ENCODE results near the gene PSMA6. TPM values are rescaled to one million over a fixed set of nuclear protein-coding genes. Genes with fewer than 3 reads are reported as not detected.
"Not testable (repeated sequence)": the region's sequence is repeated elsewhere in the genome, so short reads cannot be mapped to it uniquely, and the experiment has no call there.

The PSMA6 gene
- total RNA-seq, 1 experiment from 2014 or later, result 410 TPM

- in situ Hi-C loops (cut with HindIII; ENCODE audit: low pct_unique_long_range_greater_than_20kb, low sequenced_read_pairs), result no loop called here
- no peak for DNase-seq (ENCODE audit: low read depth)
Observed at GRCh38 chr14:35303149-35303935, 11.2 kb downstream of the PSMA6 start.

DNA sequence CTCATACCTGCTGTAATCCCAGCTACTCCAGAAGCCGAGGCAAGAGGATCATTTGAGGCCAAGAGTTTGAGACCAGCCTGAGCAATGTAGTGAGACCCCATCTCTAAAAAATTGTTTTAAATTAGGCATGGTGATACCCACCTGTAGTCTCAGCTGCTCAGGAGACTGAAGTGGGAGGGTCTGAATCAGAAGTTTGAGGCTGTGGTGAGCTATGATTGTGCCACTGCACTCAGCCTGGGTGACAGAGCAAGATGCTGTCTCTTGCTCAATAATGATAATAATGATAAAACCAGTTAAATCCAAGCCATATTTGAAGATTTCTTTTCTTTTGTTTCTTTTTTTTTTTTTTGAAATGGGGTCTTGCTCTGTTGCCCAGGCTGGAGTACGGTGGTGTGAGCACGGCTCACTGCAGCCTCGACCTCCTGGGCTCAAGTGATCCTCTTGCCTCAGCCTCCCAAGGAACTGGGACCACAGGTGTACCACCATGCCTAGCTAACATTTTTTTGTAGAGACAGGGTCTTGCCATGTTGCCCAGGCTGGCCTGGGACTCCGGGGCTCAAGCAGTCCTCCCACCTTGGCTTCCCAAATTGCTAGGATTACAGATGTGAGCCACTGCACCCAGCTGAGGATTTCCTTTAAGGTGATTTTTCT is 12.8 kb downstream of the PSMA6 start:
- in situ Hi-C loops (cut with HindIII; ENCODE audit: low pct_unique_long_range_greater_than_20kb, low sequenced_read_pairs), result no loop called here
- no peak for DNase-seq (ENCODE audit: low read depth)

DNA sequence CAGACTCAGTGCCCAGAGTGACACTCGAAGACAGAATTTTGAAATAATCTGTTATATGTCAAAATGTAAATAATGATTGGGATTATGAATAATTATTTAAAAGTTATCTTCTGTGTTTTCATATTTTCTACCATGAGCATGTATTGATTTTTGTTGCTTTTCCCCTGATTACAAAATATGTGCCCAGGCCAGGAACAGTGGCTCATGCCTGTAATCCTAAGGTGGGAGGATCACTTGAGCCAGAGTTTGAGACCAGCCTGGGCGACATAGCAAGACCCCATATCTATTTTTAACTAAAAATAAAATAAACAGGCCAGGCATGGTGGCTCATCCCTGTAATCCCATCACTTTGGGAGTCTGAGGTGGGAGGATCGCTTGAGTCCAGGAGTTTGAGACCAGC is 13.5 kb downstream of the PSMA6 start:
- in situ Hi-C loops (cut with HindIII; ENCODE audit: low pct_unique_long_range_greater_than_20kb, low sequenced_read_pairs), result no loop called here

DNA sequence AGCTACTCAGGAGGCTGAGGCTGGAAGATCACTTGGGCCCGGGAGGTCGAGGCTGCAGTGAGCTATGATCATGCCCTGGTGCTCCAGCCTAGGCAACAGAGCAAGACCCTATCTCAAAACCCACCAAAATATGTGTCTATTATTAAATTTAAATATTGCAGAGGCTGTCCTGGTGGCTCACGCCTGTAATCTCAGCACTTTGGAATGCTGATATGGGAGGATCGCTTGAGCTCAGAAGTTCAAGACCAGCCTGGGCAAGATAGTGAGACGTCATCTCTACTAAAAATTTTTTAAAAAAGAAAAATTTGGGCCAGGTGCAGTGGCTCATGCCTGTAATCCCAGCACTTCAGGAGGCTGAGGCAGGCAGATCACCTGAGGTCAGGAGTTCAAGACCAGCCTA is 13.9 kb downstream of the PSMA6 start:
- DNase-seq (ENCODE audit: low read depth), result no peak

More for the DNA sequence above, 13.5 kb downstream of the PSMA6 start:
- DNase-seq (ENCODE audit: low read depth), result no peak

GRCh38 chr14:35317820-35318219 is 25.6 kb downstream of the PSMA6 start:
- in situ Hi-C loops (cut with HindIII; ENCODE audit: low pct_unique_long_range_greater_than_20kb, low sequenced_read_pairs), result no loop called here
- no peak for DNase-seq (ENCODE audit: low read depth)

More for the DNA sequence above, 13.9 kb downstream of the PSMA6 start:
- in situ Hi-C loops (cut with HindIII; ENCODE audit: low pct_unique_long_range_greater_than_20kb, low sequenced_read_pairs), result no loop called here

GRCh38 chr14:35319509-35319908 is 27.3 kb downstream of the PSMA6 start:
- DNase-seq (ENCODE audit: low read depth), result no peak
- in situ Hi-C loops (cut with HindIII; ENCODE audit: low pct_unique_long_range_greater_than_20kb, low sequenced_read_pairs), result no loop called here

DNA sequence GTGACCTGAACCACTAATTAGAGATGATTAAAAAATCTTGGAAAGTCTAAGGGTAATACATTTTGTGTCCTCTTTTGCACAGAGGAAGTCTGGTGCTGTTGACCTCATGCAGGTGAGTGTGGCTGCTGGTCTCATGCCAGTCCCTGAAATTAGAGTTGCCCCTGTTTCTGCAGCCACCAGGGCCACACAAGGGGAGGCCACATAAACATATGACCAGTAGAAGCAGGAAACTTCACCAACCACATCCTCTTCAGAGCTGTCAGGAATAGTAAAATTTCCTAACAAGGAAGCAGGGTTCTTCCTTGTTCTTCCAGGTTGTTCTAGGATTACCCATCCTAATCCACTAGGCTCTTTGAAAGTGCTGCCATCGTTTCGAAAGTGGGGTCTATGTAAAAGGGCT is 28.3 kb downstream of the PSMA6 start:
- in situ Hi-C loops (cut with HindIII; ENCODE audit: low pct_unique_long_range_greater_than_20kb, low sequenced_read_pairs), result no loop called here

GRCh38 chr14:35326375-35326774 is 34.2 kb downstream of the PSMA6 start:
- DNase-seq (ENCODE audit: low read depth), result no peak
- in situ Hi-C loops (cut with HindIII; ENCODE audit: low pct_unique_long_range_greater_than_20kb, low sequenced_read_pairs), result no loop called here

More for the DNA sequence above, 28.3 kb downstream of the PSMA6 start:
- DNase-seq (ENCODE audit: low read depth), result no peak

DNA sequence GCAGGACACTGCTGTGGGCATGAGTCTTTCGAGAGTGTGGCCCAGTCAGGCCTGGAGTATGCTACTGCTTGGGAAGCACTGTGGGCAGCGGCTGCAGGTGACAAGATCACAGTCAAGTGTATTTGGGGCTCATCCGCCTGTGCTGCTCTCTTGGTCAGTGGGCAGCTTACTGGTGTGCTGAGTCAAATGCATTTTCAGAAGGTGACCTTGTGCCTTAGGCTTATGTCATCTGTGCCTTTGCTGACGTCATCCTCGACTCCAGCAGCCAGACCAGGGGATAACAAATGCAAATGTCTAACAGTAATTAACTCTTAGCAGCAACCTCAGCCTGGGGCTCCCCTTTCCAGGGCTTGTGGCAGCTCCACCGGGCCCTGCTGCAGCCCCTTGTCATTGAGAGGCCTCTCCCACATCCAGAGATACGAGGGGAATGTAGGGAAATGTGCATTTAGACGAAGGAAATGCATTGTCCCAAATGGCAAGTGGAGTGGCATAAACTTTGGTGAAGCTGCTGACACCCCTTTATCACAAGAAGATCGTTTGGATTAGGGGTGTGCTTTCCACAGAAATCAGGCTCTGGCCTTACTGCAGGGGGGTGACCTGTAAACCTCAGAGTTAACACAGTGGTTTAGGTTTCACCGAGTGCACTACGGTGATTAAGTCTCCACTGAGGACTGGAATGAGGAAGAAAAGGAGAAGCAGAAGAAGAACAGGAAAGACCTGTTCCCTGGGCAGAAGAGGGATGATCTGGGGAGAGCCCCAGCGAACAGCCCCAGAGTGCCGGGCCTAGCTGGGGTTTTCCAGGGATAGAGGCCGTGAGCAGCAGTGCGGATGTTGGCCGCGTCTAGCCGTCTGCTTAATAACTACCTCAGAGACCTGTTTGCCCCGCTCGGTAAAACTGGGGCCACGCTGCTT is 39.7 kb downstream of the PSMA6 start:
- peak; percentile 24 for DNase-seq (ENCODE audit: low read depth)
- in situ Hi-C loops (cut with HindIII; ENCODE audit: low pct_unique_long_range_greater_than_20kb, low sequenced_read_pairs), result no loop called here

DNA sequence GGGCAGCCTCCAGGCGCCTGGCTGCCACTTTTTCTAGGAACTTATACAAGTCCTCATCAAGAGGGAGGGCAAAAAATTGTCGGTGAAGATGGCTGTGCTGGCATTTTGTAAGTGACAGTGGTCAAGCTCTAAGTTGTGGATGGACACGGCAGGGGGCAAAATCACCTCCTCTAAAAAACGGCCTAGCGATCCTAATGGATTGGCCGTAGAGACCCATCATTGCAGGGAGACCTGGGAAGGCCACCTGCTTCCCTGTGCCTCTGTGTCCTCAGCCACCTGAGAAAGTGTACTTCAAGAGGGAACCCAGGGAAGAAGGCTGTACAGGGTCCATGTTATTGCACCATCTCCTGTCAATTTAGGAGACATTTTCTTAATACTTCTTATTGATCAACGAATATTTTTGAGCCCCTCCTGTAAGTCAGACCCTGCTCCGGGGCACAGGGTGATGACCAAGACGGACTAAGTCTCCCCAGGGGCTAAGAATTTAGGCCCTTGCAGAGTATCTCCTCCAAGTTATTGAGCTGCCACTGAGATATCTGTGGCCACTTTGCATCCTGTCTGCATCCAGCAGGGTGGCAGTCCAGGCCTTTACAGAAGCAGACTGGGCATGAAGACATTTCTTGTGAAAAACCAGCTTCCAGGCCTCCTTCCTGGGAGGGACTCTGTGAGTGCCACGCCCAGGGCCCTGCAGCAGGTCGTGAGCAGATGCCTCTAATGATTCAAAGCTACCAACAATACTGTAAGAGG is 40.5 kb downstream of the PSMA6 start:
- DNase-seq (ENCODE audit: low read depth), result peak; percentile 40
- in situ Hi-C loops (cut with HindIII; ENCODE audit: low pct_unique_long_range_greater_than_20kb, low sequenced_read_pairs), result no loop called here

DNA sequence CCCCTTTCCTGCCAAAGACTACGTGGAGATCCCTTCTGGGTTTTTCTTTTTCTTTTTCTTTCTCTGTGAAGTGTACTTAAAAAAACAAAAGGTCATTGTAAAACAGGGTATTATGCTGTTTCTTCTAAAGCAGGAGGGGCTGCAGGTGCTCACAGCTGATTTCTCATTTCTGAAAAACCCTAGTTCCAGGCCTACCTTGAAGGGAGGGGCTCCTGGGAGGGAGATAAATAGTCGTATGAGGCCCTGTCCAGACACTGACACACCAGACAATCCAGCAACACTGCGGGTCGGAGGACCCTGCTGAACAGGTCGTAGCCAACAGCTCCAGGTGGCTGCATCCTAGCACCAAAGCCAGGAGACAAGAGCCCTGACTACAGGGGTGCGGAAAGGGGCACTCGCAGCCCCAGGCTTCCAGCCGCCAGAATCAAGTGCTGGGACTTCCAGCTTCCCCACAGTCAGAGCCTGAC is 41.1 kb downstream of the PSMA6 start:
- in situ Hi-C loops (cut with HindIII; ENCODE audit: low pct_unique_long_range_greater_than_20kb, low sequenced_read_pairs), result no loop called here
- DNase-seq (ENCODE audit: low read depth), result no peak

GRCh38 chr14:35333797-35334743 is 41.9 kb downstream of the PSMA6 start:
- in situ Hi-C loops (cut with HindIII; ENCODE audit: low pct_unique_long_range_greater_than_20kb, low sequenced_read_pairs), result no loop called here
- DNase-seq (ENCODE audit: low read depth), result no peak

GRCh38 chr14:35335388-35336092 is 43.4 kb downstream of the PSMA6 start:
- in situ Hi-C loops (cut with HindIII; ENCODE audit: low pct_unique_long_range_greater_than_20kb, low sequenced_read_pairs), result no loop called here
- peak; percentile 75 for DNase-seq (ENCODE audit: low read depth)

DNA sequence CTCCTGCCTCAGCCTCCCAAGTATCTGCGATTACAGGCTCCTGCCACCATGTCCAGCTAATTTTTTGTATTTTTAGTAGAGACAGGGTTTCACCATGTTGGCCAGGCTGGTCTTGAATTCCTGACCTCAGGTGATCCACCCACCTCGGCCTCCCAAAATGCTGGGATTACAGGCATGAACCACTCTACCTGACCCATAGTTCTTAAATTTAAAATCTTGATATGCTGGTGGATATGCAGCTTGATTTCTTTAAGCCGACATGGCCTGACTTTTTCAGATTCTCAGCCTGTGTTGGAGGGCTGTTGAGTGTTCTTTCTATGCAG is 44.0 kb downstream of the PSMA6 start:
- DNase-seq (ENCODE audit: low read depth); in situ Hi-C loops (cut with HindIII; ENCODE audit: low pct_unique_long_range_greater_than_20kb, low sequenced_read_pairs): not testable (repeated sequence)

DNA sequence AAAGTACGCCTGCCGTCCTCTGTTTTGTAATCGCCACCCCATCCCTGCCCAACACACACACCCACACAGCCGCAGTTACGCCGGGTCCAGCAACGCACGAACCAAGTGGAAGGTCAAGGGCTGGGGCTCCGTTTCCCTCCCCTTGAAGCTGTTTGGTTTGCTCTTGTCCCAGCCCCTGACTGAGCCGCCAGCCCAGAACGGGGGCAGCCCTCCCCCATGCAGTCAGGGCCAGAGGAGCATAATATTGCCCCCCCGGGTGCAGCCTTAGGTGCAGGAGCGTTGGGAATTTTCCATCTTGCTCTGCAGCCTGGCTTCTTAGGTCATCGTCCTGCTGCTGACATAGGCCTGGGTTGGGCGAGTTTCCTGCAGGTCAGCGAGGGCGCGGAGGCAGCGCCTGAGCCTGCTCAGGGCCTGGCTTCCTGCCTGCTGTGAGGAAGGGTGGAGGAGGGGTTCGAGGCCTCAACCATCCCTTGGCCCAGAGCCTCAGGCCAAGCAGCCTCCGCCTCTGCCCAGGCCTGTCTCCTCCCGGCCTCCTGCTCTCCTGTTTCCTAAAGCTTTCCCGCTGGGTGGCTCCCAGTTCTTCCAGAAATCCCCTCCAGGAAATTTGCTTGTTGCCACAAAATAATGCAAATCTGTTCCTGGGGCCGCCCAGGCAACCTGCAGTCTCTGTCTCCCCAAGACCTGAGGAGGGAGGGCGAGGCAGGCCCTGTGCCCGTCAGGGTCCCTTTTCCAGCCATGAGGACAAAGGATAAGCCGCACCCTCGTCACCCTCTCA is 44.5 kb downstream of the PSMA6 start:
- in situ Hi-C loops (cut with HindIII; ENCODE audit: low pct_unique_long_range_greater_than_20kb, low sequenced_read_pairs), result no loop called here
- DNase-seq (ENCODE audit: low read depth), result peak; percentile 92

Data from Caki2 (cell line).